Daoy (cell line): Measurements from ENCODE around the gene THAP2. TPM values are rescaled to one million over a fixed set of nuclear protein-coding genes. Genes with fewer than 3 reads are reported as not detected.
A peak's percentile ranks its signal among the peaks of the same experiment; 100 is the strongest.

Experiments used
- DNase-seq: peaks from one replicate; pipeline ENCODE4 v3.0.0-alpha.2; 2015; ENCODE audit warnings: low read depth
- total RNA-seq: library from RNA; depleted of rRNA; stranded (reverse); fragments of >200 nt; shearing (Covaris generic); gene quantifications from 2 replicates; pipeline ENCODE4 v1.2.3, GENCODE V29; 2014; rRNA removed

THAP2 gene
- 2.6 and 7.1 TPM in 2 replicates for total RNA-seq

- peak; percentile 98 for DNase-seq
These were observed at the start of gene THAP2, which contains the start of gene ZFC3H1 for GRCh38 chr12:71663561-71664410. THAP2 (plus strand) TSS chr12:71664301; CDS start chr12:71664510, 209 bp downstream. ZFC3H1 (minus strand) TSS chr12:71663848; CDS start chr12:71663610, 238 bp downstream.

- DNase-seq: no peak
These were observed 42.2 kb upstream of the THAP2 start for GRCh38 chr12:71621938-71622337.

DNA sequence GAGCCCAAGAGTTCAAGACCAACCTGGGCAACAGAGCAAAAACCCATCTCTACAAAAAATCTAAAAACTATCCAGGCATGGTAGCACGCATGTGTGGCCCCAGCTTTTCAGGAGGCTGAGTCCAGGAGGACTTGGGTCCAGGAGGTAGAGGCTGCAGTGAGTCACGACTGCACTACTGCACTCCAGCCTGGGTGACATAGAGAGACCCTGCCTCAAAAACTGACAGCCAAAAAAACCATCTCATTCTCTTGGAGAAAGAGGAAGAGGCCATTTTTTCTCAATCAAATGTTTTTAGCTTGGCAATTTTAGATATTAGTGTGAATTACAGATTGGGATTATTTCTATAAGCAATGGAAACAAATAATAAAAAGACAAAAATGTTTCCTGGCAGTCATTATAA lies 38.6 kb upstream of the THAP2 start:
- no peak for DNase-seq

DNA sequence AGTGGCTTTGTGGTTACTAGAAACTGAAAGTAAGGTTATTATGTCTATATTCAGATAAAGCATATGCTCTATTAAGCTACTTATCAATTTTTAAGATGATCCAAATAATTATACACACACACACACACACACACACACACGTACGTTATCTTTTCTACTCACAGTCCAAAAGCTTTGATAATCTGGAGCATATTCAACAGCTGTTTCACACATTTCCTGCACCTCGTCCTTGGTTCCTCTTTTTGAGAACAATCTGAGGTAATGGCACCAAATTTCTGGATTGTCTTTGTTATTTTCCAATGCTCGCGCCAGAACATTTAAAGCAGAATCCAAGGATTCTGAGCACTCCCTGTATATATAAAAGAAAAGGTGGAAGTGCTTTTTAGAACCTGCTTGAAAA lies 38.0 kb upstream of the THAP2 start:
- DNase-seq: no peak

DNA sequence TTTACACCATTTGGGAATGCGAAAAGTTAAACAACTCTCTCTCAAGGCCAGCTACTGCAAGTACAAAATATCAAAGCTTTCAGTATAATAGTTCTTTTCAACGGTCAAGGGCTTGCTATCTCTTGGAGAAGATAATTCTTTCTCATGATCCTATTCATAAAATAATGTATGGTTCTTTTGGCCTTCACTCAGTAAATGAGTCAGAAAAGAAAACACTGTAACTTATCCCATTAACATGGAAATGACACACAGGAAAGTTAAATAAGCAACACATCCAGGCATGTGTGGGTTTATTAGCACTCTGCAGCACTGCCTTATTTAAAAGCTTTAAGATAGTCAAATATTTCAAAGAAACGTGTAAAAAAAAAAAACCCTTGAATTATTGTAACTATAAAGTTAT lies 37.3 kb upstream of the THAP2 start:
- DNase-seq: peak; percentile 46

DNA sequence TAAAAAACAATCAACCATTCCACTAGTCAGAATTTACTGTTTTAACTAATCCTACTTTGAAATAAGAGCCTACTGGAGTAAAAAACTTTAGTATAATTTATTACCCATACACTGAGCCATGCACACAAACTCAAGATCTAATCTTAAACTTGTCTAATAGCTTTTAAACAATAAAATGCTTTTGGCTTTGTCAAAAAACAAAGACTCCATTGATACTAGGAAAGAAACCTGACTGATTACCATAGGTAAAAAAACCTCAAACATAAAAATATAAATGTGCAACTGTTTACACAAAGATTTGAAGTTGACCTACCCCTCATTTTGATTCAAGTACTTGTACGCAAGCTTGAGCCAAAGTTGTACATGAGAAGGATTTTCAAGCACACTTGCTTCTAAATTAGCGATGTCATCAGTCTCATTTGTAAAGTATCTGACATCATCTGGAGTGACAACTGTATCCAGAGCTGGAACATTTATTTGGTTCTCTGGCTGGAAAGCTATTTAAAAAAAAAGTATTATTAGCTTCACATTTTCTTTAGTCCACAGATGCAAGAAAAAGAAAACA lies 36.6 kb upstream of the THAP2 start:
- no peak for DNase-seq

DNA sequence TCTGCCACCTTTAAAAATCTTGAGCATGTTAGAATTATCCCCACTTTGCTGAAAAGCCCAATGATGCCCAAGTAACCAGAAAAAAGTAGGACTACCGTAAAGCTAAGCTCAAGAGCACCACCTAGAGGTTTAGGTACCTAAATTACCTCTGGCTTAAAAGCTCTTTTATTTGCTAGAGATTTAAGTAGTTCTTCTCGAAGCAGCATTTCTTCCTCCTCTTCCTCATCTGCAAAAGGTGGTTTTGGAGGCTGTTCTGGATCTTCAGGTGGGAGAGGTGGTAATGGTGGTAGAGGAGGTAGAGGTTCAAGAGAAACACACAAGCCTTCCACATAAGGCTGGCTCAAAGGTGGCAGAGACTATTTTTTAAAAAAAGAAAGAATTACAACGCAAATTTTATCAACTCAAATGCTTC lies 27.4 kb upstream of the THAP2 start:
- peak; percentile 41 for DNase-seq

DNA sequence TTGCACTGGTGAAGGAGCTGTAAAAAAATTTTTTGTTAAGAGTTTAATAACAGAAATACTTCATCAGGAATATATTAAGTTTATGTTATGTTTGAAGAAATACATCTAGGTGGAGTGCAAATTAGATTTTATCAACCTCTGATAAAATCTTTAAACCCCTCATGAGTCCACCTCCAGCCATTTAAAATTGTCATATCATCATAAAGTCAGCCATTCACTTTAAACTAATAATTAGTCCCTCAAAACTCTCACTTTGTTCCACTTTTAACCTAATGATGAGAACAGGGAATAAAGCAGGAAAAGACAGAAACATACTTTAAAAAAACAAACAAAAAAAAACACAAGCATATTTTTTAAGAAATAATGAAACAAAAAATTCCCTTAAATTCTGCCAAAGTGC lies 25.6 kb upstream of the THAP2 start:
- no peak for DNase-seq

- no peak for DNase-seq
These were observed 24.8 kb upstream of the THAP2 start for GRCh38 chr12:71639341-71639760.

- no peak for DNase-seq
These were observed 23.8 kb upstream of the THAP2 start for GRCh38 chr12:71640316-71640715.

DNA sequence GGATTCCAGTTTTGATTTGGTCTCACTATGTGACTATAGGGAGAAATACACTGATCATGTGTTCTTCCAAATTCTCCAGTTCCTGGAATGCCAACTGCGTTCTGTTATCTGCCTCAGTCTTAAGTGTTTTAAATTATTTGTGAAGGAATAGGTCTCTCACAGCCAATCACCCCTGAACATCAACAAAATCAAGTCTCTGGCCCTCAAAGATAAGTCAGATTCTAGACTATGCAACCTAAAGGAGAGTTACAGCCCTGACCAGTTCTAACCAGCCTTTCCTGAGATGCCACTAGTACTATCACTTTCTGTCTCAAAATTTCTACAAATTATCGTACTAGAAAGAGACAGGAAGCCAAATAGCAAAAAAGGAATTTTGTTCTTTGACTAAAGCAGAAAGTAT lies 22.7 kb upstream of the THAP2 start:
- no peak for DNase-seq

DNA sequence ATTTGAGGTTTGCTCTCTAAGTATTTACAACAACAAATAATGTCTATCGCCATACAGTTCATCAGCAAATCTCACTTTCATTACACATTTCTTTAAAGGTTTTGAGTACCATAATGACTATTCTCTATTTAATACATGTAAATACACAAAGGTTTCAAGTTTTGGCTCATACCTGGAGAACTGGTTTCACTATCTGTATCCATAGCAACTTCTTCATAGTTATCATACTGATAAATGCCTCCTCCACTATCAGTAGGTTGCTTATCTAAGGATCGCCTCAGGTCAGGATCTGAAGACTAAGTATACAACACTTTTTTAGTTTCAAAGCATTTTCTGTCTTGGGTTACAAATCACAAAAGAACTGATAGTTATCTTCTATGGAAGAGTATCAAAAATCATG lies 21.8 kb upstream of the THAP2 start:
- no peak for DNase-seq

DNA sequence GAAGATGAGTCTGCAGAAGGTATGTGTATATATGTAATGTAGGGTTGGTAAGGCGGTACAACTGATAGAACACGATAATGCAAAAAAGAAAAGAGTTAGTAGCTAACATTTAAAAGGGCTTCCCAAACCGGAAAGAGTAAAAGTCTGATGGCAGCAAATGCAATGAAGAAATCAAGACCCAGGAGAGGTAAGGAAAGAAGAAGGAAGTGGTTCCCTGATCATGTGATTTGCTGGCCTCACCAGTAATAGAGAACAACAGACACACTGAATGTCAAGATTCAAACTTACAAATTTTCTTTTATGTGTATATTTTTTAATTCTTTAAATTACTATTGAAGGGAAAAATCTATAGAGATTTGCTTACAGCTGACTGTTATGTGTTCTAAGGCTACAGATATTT lies 18.8 kb upstream of the THAP2 start:
- DNase-seq: no peak

DNA sequence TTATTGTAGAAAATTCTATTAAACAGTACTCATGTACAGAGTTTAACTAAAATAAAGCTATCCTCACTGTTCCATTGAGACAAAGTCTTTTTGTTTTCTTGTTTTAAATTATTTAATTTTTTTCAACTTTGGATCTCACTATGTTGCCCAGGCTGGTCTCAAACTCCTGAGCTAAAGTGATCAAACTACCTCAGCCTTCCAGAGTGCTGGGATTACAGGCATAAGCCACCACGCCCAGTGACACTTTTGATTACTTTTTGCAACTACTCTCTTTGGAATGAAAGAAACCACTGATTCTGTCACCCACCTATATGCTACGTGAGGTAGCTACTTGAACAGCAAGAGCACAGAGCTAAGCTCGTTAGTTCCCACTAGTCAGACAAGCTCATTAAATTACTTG lies 17.6 kb upstream of the THAP2 start:
- DNase-seq: no peak

GRCh38 chr12:71648537-71648936 lies 15.6 kb upstream of the THAP2 start:
- DNase-seq: no peak

DNA sequence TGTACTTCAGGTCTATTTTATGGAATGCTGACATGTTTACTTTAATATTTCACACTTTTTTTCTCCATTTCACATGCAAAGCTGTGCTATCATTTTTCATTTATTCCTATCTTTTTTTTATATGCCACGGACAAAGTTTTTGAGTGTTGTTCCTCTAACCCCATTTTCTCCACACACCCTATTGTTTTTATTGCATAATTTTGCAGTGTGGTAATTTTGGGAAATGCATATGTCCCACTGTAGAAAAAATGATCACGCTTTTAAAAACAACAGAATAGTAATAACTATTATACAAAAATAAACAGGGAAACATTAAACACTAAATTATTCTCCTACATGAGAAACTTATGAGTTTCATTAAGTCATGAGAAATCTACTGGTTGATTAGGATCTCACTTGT lies 14.7 kb upstream of the THAP2 start:
- DNase-seq: no peak

DNA sequence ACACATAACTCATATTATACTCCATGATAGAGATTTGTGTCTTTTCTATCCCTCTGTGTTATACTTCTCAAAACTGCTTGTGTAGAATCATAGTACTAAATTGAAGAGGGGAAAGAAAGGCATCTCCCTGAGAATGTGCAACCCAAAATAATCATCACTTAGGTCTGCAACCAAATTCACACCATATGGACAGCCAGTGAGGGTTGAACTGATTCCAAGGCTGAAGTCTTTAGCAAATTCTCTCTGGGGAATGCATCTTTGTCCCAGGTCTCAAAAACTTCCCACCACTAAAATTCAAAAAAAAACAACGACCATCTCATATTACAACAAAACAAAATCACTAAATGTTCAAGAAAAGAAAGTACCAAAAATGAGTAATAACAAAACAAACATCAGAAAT lies 11.4 kb upstream of the THAP2 start:
- no peak for DNase-seq

DNA sequence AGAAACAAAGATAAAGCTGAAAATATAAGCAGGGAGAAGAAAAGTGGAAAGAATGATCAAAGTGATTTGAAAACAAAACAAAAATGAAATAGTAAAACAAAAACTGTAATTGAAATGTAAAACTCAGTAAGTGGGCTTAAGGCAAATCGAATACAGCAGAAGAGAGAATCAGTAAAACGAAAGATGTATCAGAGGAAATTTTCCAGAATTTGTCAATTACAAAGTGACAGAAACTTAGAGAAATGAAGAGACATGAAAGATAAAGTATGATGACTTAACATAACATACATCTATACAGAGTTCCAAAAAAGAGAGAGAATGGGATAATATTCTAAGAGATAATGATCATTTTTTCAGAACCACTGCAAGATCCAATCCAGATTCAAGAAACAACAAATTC lies 11.0 kb upstream of the THAP2 start:
- no peak for DNase-seq

- no peak for DNase-seq
These were observed 9.9 kb upstream of the THAP2 start for GRCh38 chr12:71654200-71654599.

DNA sequence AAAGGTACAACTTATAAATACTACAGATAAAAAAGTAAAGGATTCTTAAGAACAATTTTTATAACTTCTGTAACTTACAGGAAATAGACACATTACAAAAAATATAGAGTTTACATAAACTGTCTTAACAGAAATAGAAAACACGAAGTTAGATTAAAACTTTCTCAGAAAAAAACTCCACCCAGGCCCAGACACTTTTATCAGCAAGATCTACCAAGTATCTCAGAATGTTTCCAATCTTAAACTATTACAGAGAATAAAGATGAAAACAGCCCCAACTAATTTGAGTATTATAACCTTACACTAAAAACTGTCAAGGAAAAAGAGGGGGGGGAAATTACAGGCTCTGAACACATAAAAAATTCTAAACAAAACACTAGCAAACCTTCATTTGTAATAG lies 8.6 kb upstream of the THAP2 start:
- no peak for DNase-seq

DNA sequence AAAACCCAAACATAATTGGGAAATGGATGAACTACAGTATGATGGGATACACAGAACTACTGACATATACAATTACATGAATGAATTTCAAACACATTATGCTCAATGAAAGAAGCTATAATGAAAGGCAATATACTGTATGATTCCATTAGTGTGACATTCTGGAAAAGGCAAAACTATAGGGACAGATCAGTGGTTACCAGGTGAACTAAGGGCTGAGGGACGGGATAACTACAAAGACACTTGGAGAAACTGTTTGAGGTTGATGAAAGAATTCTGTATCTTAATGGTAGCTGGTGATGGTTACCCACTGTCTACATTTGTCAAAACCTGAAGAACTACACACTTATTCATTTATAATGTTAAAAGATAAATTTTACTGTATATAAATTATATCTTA lies 8.2 kb upstream of the THAP2 start:
- no peak for DNase-seq

- no peak for DNase-seq
These were observed 7.4 kb upstream of the THAP2 start for GRCh38 chr12:71656740-71657139.

GRCh38 chr12:71661977-71662530 lies 2.0 kb upstream of the THAP2 start:
- no peak for DNase-seq
